ENCODE results near the gene PPM1A. TPM values are rescaled to one million over a fixed set of nuclear protein-coding genes. Genes with fewer than 3 reads are reported as not detected.

PPM1A gene
- total RNA-seq, 1 experiment from 2014 or later = 41.7 TPM

- Histone ChIP-seq H3K4ac (ENCODE audit: low read depth, low read length) (no peak overlapping the region), H3K9ac (ENCODE audit: extremely low read depth, insufficient read length, low read length) (no peak overlapping the region), H4K8ac (replicated peaks; ENCODE audit: insufficient read length, low read depth, low read length) (no peak overlapping the region), H2AK5ac (ENCODE audit: insufficient read length, low read length) (no peak overlapping the region), H4K91ac (ENCODE audit: insufficient read length, low read depth, low read length) (no peak overlapping the region), H3K56ac (ENCODE audit: insufficient read length, low read depth, low read length) (no peak overlapping the region), H2AFZ (ENCODE audit: low read length) (no peak overlapping the region), H3K18ac (ENCODE audit: insufficient read length, low read depth, low read length) (no peak overlapping the region), H2BK20ac (ENCODE audit: low read depth, low read length, poor library complexity, severe bottlenecking) (no peak overlapping the region), H3K79me1 (ENCODE audit: insufficient read depth, low read depth, low read length, poor library complexity, severe bottlenecking) (no peaks in the 10 kb centered on the region), H2BK120ac (ENCODE audit: low read depth, low read length, poor library complexity, severe bottlenecking) (no peak overlapping the region), H3K9me3 (ENCODE audit: control insufficient read depth, low read depth, low read length) (no peaks in the 10 kb centered on the region), H3K14ac (ENCODE audit: insufficient read depth, low read length) (no peak overlapping the region), H3T11ph (ENCODE audit: low read length) (no peak overlapping the region), H4K20me1 (ENCODE audit: control insufficient read depth, insufficient read depth, insufficient read length) (no peaks in the 10 kb centered on the region), H4K5ac (ENCODE audit: insufficient read length, low read depth, low read length) (no peak overlapping the region), H3K23me2 (ENCODE audit: insufficient read length, low read depth, low read length, poor library complexity, severe bottlenecking) (no peaks in the 10 kb centered on the region), H3K27me3 (ENCODE audit: insufficient read depth, low read length) (no peaks in the 10 kb centered on the region), H2BK15ac (ENCODE audit: low read depth, low read length) (no peak overlapping the region), H2BK12ac (ENCODE audit: insufficient read length, low read depth, low read length) (no peak overlapping the region), H3K4me2 (ENCODE audit: insufficient read depth, insufficient read length, low read length) (no peak overlapping the region), H2BK5ac (ENCODE audit: insufficient read length, low read length) (no peak overlapping the region), H3K4me1 (ENCODE audit: insufficient read depth, low read length) (0 out of 2 replicates have a peak, but pooled peaks cover 3% of the 10 kb centered on the region), H3K23ac (ENCODE audit: insufficient read length, low read depth, low read length) (no peak overlapping the region), H3K27ac (ENCODE audit: insufficient read length, low read depth, low read length) (no peak overlapping the region), H3K79me2 (ENCODE audit: insufficient read depth, low read length) (no peaks in the 10 kb centered on the region)
- peaks cover 36 to 41% of the 10 kb centered on the region in 2 experiments for H3K4me1 Mint-ChIP-seq
- H3K4me3 Mint-ChIP-seq = no peak overlapping the region
- H3K27me3 Mint-ChIP-seq (ENCODE audit: low read depth) = no peaks in the 10 kb centered on the region
- peaks cover 0 to 3% of the 10 kb centered on the region in 2 experiments; a peak in 1 of 5 replicates for H3K9me3 Mint-ChIP-seq
- H3K27ac Mint-ChIP-seq = peak overlapping the region in 2 of 3 experiments; percentile 15 to 80; a peak in 1 of 7 replicates
- no peak for DNase-seq
- TF ChIP-seq CTCF (conservative IDR thresholded peaks at IDR 0.05) = no peak
- whole genome bisulfite sequencing (ENCODE audit: extremely low coverage, insufficient read length, low lambda C conversion rate) = no CpG with 5 or more reads among the region's 2 CpGs
- H3K36me3 Mint-ChIP-seq (ENCODE audit: insufficient read depth in 1 of 3, low read depth in 3 of 3) = no peaks in the 10 kb centered on the region
Observed at GRCh38 chr14:60346706-60347105, 97.7 kb downstream of the PPM1A start.

All from H9 (cell line).